ENCODE results near the gene ZNG1F.
"Not testable (repeated sequence)": the region's sequence is repeated elsewhere in the genome, so short reads cannot be mapped to it uniquely, and the experiment has no call there.

ZNG1F gene
- total RNA-seq = 3.8 to 4.8 reads per million in 2 donors

GRCh38 chr9:41189217-41189616, at the start of gene ZNG1F:
ZNG1F (minus strand) TSS chr9:41189317; CDS start chr9:41189258, 59 bp downstream.
- not testable (repeated sequence) for DNase-seq

GRCh38 chr9:41237110-41237749, 48.1 kb upstream of the ZNG1F start:
- peak; percentile 23 for DNase-seq

- not testable (repeated sequence) for DNase-seq
These were observed 47.5 kb upstream of the ZNG1F start for GRCh38 chr9:41236486-41237109.

GRCh38 chr9:41234811-41235805, 46.0 kb upstream of the ZNG1F start:
- DNase-seq = peak; percentile 29

- DNase-seq = not testable (repeated sequence)
These were observed 45.1 kb upstream of the ZNG1F start for GRCh38 chr9:41234221-41234620.

- DNase-seq = not testable (repeated sequence)
These were observed 43.2 kb upstream of the ZNG1F start for GRCh38 chr9:41232326-41232725.

GRCh38 chr9:41230418-41230817, 41.3 kb upstream of the ZNG1F start:
- not testable (repeated sequence) for DNase-seq

GRCh38 chr9:41229408-41230401, 40.6 kb upstream of the ZNG1F start:
- no peak for DNase-seq

GRCh38 chr9:41219831-41220230, 30.7 kb upstream of the ZNG1F start:
- not testable (repeated sequence) for DNase-seq

- not testable (repeated sequence) for DNase-seq
These were observed 678 bp downstream of the ZNG1F start for GRCh38 chr9:41188439-41188838.

- not testable (repeated sequence) for DNase-seq
These were observed 14.1 kb downstream of the ZNG1F start for GRCh38 chr9:41174994-41175393.

GRCh38 chr9:41150116-41150515, 39.0 kb downstream of the ZNG1F start:
- not testable (repeated sequence) for DNase-seq

- not testable (repeated sequence) for DNase-seq
These were observed 47.2 kb downstream of the ZNG1F start for GRCh38 chr9:41141878-41142277.

GRCh38 chr9:41128581-41128980, 60.5 kb downstream of the ZNG1F start, which contains the start of gene FOXD4L6:
FOXD4L6 (minus strand) TSS chr9:41128681; CDS start chr9:41128383, 298 bp downstream.
- DNase-seq = not testable (repeated sequence)

GRCh38 chr9:41126746-41127446, 62.2 kb downstream of the ZNG1F start:
- not testable (repeated sequence) for DNase-seq

- DNase-seq = not testable (repeated sequence)
These were observed 63.2 kb downstream of the ZNG1F start for GRCh38 chr9:41125936-41126335.

- not testable (repeated sequence) for DNase-seq
These were observed 63.9 kb downstream of the ZNG1F start for GRCh38 chr9:41125109-41125658.

GRCh38 chr9:41124250-41125108, 64.6 kb downstream of the ZNG1F start:
- DNase-seq = not testable (repeated sequence)

GRCh38 chr9:41123812-41124211, 65.3 kb downstream of the ZNG1F start:
- not testable (repeated sequence) for DNase-seq
